HL-60 (cell line): Measurements from ENCODE around the gene ADD2.

ENCODE experiments used
- GABPA ChIP-seq: IDR thresholded peaks from 2 replicates; pipeline ENCODE4 v1.6.1; 2012; ENCODE audit warnings: low read depth
- POLR2AphosphoS5 ChIP-seq: IDR thresholded peaks from 2 replicates; pipeline ENCODE4 v1.6.1; 2012; ENCODE audit warnings: low read depth
- SPI1 ChIP-seq: IDR thresholded peaks from 2 replicates; pipeline ENCODE4 v1.6.1; 2012; ENCODE audit warnings: low read depth, mild to moderate bottlenecking, borderline replicate concordance
- TF ChIP-seq, protein P1 (sequence below): IDR thresholded peaks from one replicate; pipeline ENCODE4 v1.5.1; 2011; ENCODE audit warnings: low read length, control low read depth, inconsistent platforms; ENCODE audit not compliant: insufficient read depth
- TF ChIP-seq, protein P2 (sequence below): IDR thresholded peaks from 2 replicates; pipeline ENCODE4 v1.6.1; 2012; ENCODE audit warnings: low read depth; ENCODE audit not compliant: insufficient replicate concordance

DNA sequence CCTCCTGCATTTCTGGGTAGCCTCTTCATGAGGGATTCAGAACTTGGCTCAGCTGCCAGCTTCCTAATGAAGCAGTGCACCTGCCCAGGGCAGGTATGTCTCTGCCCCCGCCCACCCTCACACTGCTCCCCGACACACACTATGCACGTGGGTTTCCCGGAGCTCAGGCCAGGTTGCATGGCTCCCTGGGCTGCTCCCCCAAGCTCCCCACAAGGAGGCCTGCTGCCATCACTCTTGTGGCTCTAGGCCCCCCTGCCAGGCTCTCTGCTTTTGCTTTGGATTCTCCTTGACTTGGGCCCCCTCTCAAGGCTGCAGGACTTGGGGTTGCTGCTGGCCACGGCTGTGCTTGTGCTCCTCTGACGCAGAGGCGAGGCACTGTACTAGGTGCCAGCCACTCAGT, 43.6 kb downstream of the ADD2 start:
- TF ChIP-seq POLR2AphosphoS5 (no peak), GABPA (no peak), SPI1 (no peak)
- TF ChIP-seq, protein P1, sequence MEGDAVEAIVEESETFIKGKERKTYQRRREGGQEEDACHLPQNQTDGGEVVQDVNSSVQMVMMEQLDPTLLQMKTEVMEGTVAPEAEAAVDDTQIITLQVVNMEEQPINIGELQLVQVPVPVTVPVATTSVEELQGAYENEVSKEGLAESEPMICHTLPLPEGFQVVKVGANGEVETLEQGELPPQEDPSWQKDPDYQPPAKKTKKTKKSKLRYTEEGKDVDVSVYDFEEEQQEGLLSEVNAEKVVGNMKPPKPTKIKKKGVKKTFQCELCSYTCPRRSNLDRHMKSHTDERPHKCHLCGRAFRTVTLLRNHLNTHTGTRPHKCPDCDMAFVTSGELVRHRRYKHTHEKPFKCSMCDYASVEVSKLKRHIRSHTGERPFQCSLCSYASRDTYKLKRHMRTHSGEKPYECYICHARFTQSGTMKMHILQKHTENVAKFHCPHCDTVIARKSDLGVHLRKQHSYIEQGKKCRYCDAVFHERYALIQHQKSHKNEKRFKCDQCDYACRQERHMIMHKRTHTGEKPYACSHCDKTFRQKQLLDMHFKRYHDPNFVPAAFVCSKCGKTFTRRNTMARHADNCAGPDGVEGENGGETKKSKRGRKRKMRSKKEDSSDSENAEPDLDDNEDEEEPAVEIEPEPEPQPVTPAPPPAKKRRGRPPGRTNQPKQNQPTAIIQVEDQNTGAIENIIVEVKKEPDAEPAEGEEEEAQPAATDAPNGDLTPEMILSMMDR: no peak
- TF ChIP-seq, protein P2, sequence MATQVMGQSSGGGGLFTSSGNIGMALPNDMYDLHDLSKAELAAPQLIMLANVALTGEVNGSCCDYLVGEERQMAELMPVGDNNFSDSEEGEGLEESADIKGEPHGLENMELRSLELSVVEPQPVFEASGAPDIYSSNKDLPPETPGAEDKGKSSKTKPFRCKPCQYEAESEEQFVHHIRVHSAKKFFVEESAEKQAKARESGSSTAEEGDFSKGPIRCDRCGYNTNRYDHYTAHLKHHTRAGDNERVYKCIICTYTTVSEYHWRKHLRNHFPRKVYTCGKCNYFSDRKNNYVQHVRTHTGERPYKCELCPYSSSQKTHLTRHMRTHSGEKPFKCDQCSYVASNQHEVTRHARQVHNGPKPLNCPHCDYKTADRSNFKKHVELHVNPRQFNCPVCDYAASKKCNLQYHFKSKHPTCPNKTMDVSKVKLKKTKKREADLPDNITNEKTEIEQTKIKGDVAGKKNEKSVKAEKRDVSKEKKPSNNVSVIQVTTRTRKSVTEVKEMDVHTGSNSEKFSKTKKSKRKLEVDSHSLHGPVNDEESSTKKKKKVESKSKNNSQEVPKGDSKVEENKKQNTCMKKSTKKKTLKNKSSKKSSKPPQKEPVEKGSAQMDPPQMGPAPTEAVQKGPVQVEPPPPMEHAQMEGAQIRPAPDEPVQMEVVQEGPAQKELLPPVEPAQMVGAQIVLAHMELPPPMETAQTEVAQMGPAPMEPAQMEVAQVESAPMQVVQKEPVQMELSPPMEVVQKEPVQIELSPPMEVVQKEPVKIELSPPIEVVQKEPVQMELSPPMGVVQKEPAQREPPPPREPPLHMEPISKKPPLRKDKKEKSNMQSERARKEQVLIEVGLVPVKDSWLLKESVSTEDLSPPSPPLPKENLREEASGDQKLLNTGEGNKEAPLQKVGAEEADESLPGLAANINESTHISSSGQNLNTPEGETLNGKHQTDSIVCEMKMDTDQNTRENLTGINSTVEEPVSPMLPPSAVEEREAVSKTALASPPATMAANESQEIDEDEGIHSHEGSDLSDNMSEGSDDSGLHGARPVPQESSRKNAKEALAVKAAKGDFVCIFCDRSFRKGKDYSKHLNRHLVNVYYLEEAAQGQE: no peak
